Measurements from ENCODE around the gene NGEF.

- TF ChIP-seq CTCF (IDR thresholded peaks at IDR 0.05) (no peak), POLR2A (IDR thresholded peaks at IDR 0.05) (no peak)
Measured at GRCh38 chr2:233058717-233059546, 45.9 kb upstream of the NGEF start.

Data from uterus (tissue), 2 donors.